Measurements from ENCODE around the gene SP140.

DNA sequence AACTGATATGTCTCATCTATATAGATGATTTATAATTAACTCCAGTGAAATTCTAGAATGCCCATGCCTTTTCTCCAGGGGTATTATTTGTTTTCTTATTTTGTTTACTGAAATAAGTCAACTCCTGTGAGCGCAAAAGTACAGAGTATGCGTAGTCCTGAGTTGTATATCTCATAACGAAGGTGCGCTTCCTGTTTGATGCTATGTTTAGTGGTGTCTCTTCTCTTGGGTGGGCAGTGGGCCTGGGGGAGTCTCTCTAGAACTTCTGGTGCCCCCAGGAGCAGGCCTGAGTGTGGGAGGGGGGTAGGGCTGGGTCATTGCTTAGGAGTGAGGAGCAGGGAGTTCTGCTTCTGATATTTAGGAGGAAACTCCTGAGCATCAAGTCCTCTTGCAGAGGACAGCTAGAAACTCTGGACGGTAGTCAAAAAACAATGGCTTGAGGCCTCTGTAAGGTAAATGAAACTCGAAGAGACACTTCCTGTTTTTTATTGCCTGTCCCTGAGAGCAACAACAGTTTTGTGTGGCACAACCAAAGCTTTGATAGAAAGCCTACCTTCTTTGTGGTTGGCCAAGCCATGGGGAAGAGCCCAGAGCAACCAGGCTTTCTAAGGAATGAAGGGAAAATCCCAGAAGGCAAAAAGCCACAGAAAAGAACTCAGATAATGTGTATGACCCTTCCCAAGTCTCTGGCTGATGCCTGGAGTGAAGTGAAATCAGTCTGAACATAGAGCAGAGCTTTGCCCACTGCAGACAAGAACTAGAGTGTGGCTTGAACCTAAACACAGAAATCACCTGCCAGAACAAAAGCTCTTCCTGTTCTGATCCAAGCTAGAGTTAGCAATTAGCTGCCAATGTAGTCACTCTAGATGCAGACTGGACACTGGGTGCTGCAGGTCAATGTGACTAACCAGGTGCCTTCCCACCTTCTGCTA is 92.9 kb downstream of the SP140 start:
- TF ChIP-seq, protein P1, sequence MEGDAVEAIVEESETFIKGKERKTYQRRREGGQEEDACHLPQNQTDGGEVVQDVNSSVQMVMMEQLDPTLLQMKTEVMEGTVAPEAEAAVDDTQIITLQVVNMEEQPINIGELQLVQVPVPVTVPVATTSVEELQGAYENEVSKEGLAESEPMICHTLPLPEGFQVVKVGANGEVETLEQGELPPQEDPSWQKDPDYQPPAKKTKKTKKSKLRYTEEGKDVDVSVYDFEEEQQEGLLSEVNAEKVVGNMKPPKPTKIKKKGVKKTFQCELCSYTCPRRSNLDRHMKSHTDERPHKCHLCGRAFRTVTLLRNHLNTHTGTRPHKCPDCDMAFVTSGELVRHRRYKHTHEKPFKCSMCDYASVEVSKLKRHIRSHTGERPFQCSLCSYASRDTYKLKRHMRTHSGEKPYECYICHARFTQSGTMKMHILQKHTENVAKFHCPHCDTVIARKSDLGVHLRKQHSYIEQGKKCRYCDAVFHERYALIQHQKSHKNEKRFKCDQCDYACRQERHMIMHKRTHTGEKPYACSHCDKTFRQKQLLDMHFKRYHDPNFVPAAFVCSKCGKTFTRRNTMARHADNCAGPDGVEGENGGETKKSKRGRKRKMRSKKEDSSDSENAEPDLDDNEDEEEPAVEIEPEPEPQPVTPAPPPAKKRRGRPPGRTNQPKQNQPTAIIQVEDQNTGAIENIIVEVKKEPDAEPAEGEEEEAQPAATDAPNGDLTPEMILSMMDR (IDR thresholded peaks at IDR 0.05), result no peak
- TF ChIP-seq POLR2AphosphoS5 (IDR thresholded peaks at IDR 0.05), result no peak
